IMR-90 (cell line): ENCODE measurements around the gene WASF3. TPM values are rescaled to one million over a fixed set of nuclear protein-coding genes. Genes with fewer than 3 reads are reported as not detected.

Source experiments
- ATAC-seq: fragments of 200-7000 bp; cut with Tn5 transposase; 2 replicates; pipeline ENCODE4 v1.9.1; 2020; ENCODE audit warnings: low read depth, mild to moderate bottlenecking, moderate library complexity
- BruUV-seq: library from RNA; stranded (reverse); fragments of 400-500 nt; replicated peaks from 2 replicates; lab custom pipeline; 2021; lab: Mats Ljungman, UMichigan
- CTCF ChIA-PET: fragments of 300-600 bp; formaldehyde crosslinking; extraction: SDS; loops from one replicate; lab custom pipeline; 2021; ENCODE audit warnings: antibody characterized with exemption; lab: Yijun Ruan, JAX
- POLR2A ChIA-PET: fragments of 300-600 bp; sonication (Branson Sonifier 250); formaldehyde crosslinking; loops from one replicate; lab custom pipeline; 2022; ENCODE audit warnings: antibody characterized with exemption; ENCODE audit not compliant: unreplicated experiment; lab: Charles Lee
- DNase-seq: peaks from one replicate; pipeline ENCODE4 v3.0.0; 2013
- H2AFZ ChIP-seq: replicated peaks from 2 replicates; pipeline ENCODE3; 2013; ENCODE audit warnings: low read length, mild to moderate bottlenecking; ENCODE audit not compliant: poor library complexity
- H2AK5ac ChIP-seq: 2 replicates; pipeline ENCODE4 v1.6.1; 2013; ENCODE audit warnings: low read depth, low read length, inconsistent platforms
- H2AK9ac ChIP-seq: replicated peaks from 2 replicates; pipeline ENCODE3; 2013; ENCODE audit warnings: mild to moderate bottlenecking, low read depth, low read length, moderate library complexity; ENCODE audit not compliant: poor library complexity
- H2BK120ac ChIP-seq: 2 replicates; pipeline ENCODE4 v1.6.1; 2013; ENCODE audit warnings: low read depth, low read length, inconsistent platforms
- H2BK15ac ChIP-seq: 3 replicates; pipeline ENCODE4 v1.6.1; 2013; ENCODE audit warnings: low read depth, low read length, inconsistent platforms
- H2BK20ac ChIP-seq: 2 replicates; pipeline ENCODE4 v1.6.1; 2013; ENCODE audit warnings: low read depth, mild to moderate bottlenecking, inconsistent platforms, low read length, moderate library complexity
- H2BK5ac ChIP-seq: 2 replicates; pipeline ENCODE4 v1.6.1; 2013; ENCODE audit warnings: mild to moderate bottlenecking, low read depth, low read length, inconsistent platforms; ENCODE audit not compliant: poor library complexity, severe bottlenecking
- H3K14ac ChIP-seq: replicated peaks from 2 replicates; pipeline ENCODE4 v1.6.1; 2013; ENCODE audit warnings: low read depth, low read length, inconsistent platforms
- H3K18ac ChIP-seq: 2 replicates; pipeline ENCODE4 v1.6.1; 2013; ENCODE audit warnings: low read depth, low read length, control low read depth
- H3K23ac ChIP-seq: 2 replicates; pipeline ENCODE4 v1.6.1; 2013; ENCODE audit warnings: low read depth, low read length, inconsistent platforms
- H3K27ac ChIP-seq: 2 replicates; pipeline ENCODE4 v1.5.1; 2013; ENCODE audit warnings: mild to moderate bottlenecking, control low read depth, low read length; ENCODE audit not compliant: insufficient read depth
- H3K27me3 ChIP-seq: 2 replicates; pipeline ENCODE4 v1.6.1; 2013; ENCODE audit warnings: low read length; ENCODE audit not compliant: control insufficient read depth, insufficient read depth
- H3K36me3 ChIP-seq: 2 replicates; pipeline ENCODE4 v1.6.1; 2013; ENCODE audit warnings: low read length, mixed read lengths; ENCODE audit not compliant: control insufficient read depth, insufficient read depth
- H3K4ac ChIP-seq: 2 replicates; pipeline ENCODE4 v1.6.1; 2013; ENCODE audit warnings: low read depth, low read length, inconsistent platforms
- H3K4me1 ChIP-seq: 2 replicates; pipeline ENCODE4 v1.6.1; 2013; ENCODE audit warnings: low read length, mixed read lengths; ENCODE audit not compliant: control insufficient read depth, insufficient read depth
- H3K4me2 ChIP-seq: 2 replicates; pipeline ENCODE4 v1.6.1; 2013; ENCODE audit warnings: low read depth, mild to moderate bottlenecking, control low read depth, low read length, moderate library complexity
- H3K4me3 ChIP-seq: 2 replicates; pipeline ENCODE4 v1.5.1; 2013; ENCODE audit warnings: low read depth, mild to moderate bottlenecking, control low read depth, low read length, moderate library complexity; ENCODE audit not compliant: insufficient read depth
- H3K56ac ChIP-seq: 2 replicates; pipeline ENCODE4 v1.6.1; 2013; ENCODE audit warnings: low read length, inconsistent platforms; ENCODE audit not compliant: insufficient read depth; ENCODE audit errors: extremely low read depth
- H3K79me1 ChIP-seq, 2 experiments: 2 replicates each; pipeline ENCODE4 v1.6.1; 2013; ENCODE audit warnings: low read length in 2 of 2, inconsistent platforms in 1 of 2, low read depth in 1 of 2
- H3K9ac ChIP-seq: 2 replicates; pipeline ENCODE4 v1.6.1; 2013; ENCODE audit warnings: low read depth, low read length, control low read depth
- H3K9me1 ChIP-seq: 2 replicates; pipeline ENCODE4 v1.6.1; 2013; ENCODE audit warnings: low read length, inconsistent platforms; ENCODE audit not compliant: insufficient read depth
- H3K9me3 ChIP-seq: 2 replicates; pipeline ENCODE4 v1.6.1; 2013; ENCODE audit warnings: low read length; ENCODE audit not compliant: control insufficient read depth, insufficient read depth
- H4K20me1 ChIP-seq: 2 replicates; pipeline ENCODE4 v1.6.1; 2013; ENCODE audit warnings: low read length, inconsistent platforms; ENCODE audit not compliant: insufficient read depth
- H4K5ac ChIP-seq: 2 replicates; pipeline ENCODE4 v1.6.1; 2013; ENCODE audit warnings: mild to moderate bottlenecking, low read depth, low read length, control low read depth
- H4K8ac ChIP-seq, 2 experiments: 2 replicates each; pipeline ENCODE4 v1.6.1; 2013; ENCODE audit warnings: low read depth in 2 of 2, low read length in 2 of 2, control low read depth in 1 of 2, inconsistent platforms in 1 of 2
- H4K91ac ChIP-seq: 2 replicates; pipeline ENCODE4 v1.6.1; 2013; ENCODE audit warnings: low read depth, low read length, inconsistent platforms; ENCODE audit not compliant: insufficient read depth
- BHLHE40 ChIP-seq: fragments of 150-350 bp; IDR thresholded peaks from 2 replicates; pipeline ENCODE4 v1.6.1; 2016; ENCODE audit warnings: mild to moderate bottlenecking, low read depth, low read length
- CEBPB ChIP-seq: IDR thresholded peaks from 2 replicates; pipeline ENCODE4 v1.6.1; 2012; ENCODE audit warnings: low read depth, low read length, improper control_type of control experiment
- CHD1 ChIP-seq: IDR thresholded peaks from 2 replicates; pipeline ENCODE4 v1.6.1; 2012; ENCODE audit warnings: low read depth, low read length, improper control_type of control experiment
- CTCF ChIP-seq: conservative IDR thresholded peaks from 2 replicates; pipeline ENCODE4 v1.5.1; 2012; ENCODE audit warnings: mild to moderate bottlenecking, low read depth, low read length, improper control_type of control experiment
- ELK1 ChIP-seq: fragments of 150-350 bp; IDR thresholded peaks from 2 replicates; pipeline ENCODE4 v1.6.1; 2016; ENCODE audit warnings: low read depth, mild to moderate bottlenecking, low read length, moderate library complexity, borderline replicate concordance
- FOS ChIP-seq: fragments of 150-350 bp; IDR thresholded peaks from 2 replicates; pipeline ENCODE4 v1.6.1; 2016; ENCODE audit warnings: low read depth, low read length
- MAFK ChIP-seq: IDR thresholded peaks from 2 replicates; pipeline ENCODE4 v1.6.1; 2012; ENCODE audit warnings: low read depth, low read length, improper control_type of control experiment
- MAZ ChIP-seq: IDR thresholded peaks from 2 replicates; pipeline ENCODE4 v1.6.1; 2012; ENCODE audit warnings: low read depth, mild to moderate bottlenecking, low read length, improper control_type of control experiment, moderate library complexity, borderline replicate concordance
- MXI1 ChIP-seq: IDR thresholded peaks from 2 replicates; pipeline ENCODE4 v1.6.1; 2012; ENCODE audit warnings: low read depth, mild to moderate bottlenecking, low read length, moderate library complexity, borderline replicate concordance
- NFE2L2 ChIP-seq: fragments of 150-350 bp; IDR thresholded peaks from 2 replicates; pipeline ENCODE4 v1.6.1; 2016; ENCODE audit warnings: low read depth, mild to moderate bottlenecking, low read length
- POLR2A ChIP-seq: IDR thresholded peaks from 2 replicates; pipeline ENCODE4 v1.6.1; 2012; ENCODE audit warnings: mild to moderate bottlenecking, low read depth, low read length
- RAD21 ChIP-seq: IDR thresholded peaks from 2 replicates; pipeline ENCODE4 v1.6.1; 2012; ENCODE audit warnings: low read length, improper control_type of control experiment
- RCOR1 ChIP-seq: IDR thresholded peaks from 2 replicates; pipeline ENCODE4 v1.6.1; 2012; ENCODE audit warnings: mild to moderate bottlenecking, low read length, improper control_type of control experiment; ENCODE audit not compliant: insufficient replicate concordance
- RFX5 ChIP-seq: IDR thresholded peaks from 2 replicates; pipeline ENCODE4 v1.8.0; 2012; ENCODE audit warnings: low read depth, mild to moderate bottlenecking, low read length, moderate library complexity
- SMC3 ChIP-seq: fragments of 150-350 bp; IDR thresholded peaks from 2 replicates; pipeline ENCODE4 v1.6.1; 2016; ENCODE audit warnings: low read depth, mild to moderate bottlenecking, antibody characterized with exemption, low read length, moderate library complexity
- WGBS, 2 experiments: methylation state at CpG; one replicate each; pipeline versions ENCODE4 v1.1.5 to v1.1.7; 2013; ENCODE audit warnings: missing lambda C conversion rate in 2 of 2; ENCODE audit not compliant: insufficient read length in 1 of 2; ENCODE audit errors: extremely low coverage in 2 of 2; 5-methylcytosine and 5-hydroxymethylcytosine counted together
- dilution Hi-C: fragments of 300-500 bp; cut with HindIII; formaldehyde crosslinking; loops from one replicate; pipeline ENCODE4 v1.14.3; 2018; ENCODE audit warnings: low sequenced_read_pairs; ENCODE audit not compliant: unreplicated experiment
- in situ Hi-C: fragments of 300-500 bp; cut with MboI; formaldehyde crosslinking; loops from 3 replicates; pipeline ENCODE4 v1.14.3; 2019; ENCODE audit warnings: low sequenced_read_pairs, inconsistent platforms, mixed read lengths
- intact Hi-C: fragments of 100-400 bp; cut with micrococcal nuclease; formaldehyde crosslinking; loops from 2 replicates; pipeline ENCODE4 v1.10.0; 2022
- polyA plus RNA-seq, 3 experiments: library from polyadenylated mRNA; depleted of rRNA; stranded (reverse); fragments of >200 nt; gene quantifications; 2 replicates each; pipeline ENCODE4 v1.2.3, GENCODE V29; 2012; ENCODE audit warnings: low replicate concordance in 1 of 3
- total RNA-seq: library from RNA; depleted of rRNA; stranded (reverse); fragments of >200 nt; gene quantifications from 2 replicates; pipeline ENCODE4 v1.2.3, GENCODE V29; 2012
- TF ChIP-seq, protein P1 (sequence below): fragments of 150-350 bp; IDR thresholded peaks from 2 replicates; pipeline ENCODE4 v1.6.1; 2017; ENCODE audit warnings: mild to moderate bottlenecking, antibody characterized with exemption, low read length, low read depth

WASF3 gene
- total and polyA plus RNA-seq, 2 of the 4 experiments (the other 2 are of a cell fraction): 4.3 to 11.4 TPM

DNA sequence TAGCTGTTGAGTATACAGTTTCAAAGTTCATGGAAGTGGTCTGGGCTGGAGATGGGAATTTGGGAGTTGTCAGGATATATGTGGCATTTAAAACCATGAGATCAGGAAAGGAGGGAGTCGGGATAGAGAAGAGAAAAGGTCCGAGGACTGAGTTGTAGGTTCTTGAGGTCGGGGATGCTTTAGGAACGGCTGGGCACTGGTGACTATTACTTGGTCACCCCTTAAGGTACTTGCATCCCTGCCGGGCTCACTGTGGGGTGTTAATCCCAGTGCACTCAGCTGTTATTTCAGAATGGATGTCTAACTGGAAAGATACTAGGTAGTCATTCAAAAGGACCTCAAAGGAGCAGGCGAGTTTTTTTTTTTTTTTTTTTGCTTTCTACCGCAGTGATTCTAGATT is 34.2 kb downstream of the WASF3 start:
- H3K4me3 ChIP-seq: no peak overlapping the region

More for the DNA sequence above, 34.2 kb downstream of the WASF3 start:
- no peak overlapping the region for H4K5ac ChIP-seq
- no peak overlapping the region for H2BK5ac ChIP-seq
- H3K36me3 ChIP-seq: no peaks in the 10 kb centered on the region
- H2BK20ac ChIP-seq: no peak overlapping the region
- H3K18ac ChIP-seq: no peak overlapping the region
- no peak overlapping the region for H3K14ac ChIP-seq
- intact Hi-C loops (no loop called here), in situ Hi-C loops (no loop called here), dilution Hi-C loops (no loop called here)
- no peak overlapping the region for H3K56ac ChIP-seq
- no CpG with 5 or more reads among the region's 7 CpGs for WGBS, 2 experiments
- H3K4me2 ChIP-seq: no peak overlapping the region
- H4K8ac ChIP-seq: no peak overlapping the region
- H4K20me1 ChIP-seq: peaks cover 30% of the 10 kb centered on the region; the same call in 1 of the 2 replicates
- H3K9me3 ChIP-seq: no peaks in the 10 kb centered on the region; the same call in 1 of the 2 replicates
- no peak overlapping the region for H3K27ac ChIP-seq
- ChIA-PET POLR2A (no interaction called here), CTCF (no interaction called here)
- peaks cover 2% of the 10 kb centered on the region; the same call in 1 of the 2 replicates for H3K4me1 ChIP-seq
- no peak overlapping the region for H2AFZ ChIP-seq
- H4K91ac ChIP-seq: no peak overlapping the region
- TF ChIP-seq CEBPB (no peak), RCOR1 (no peak), FOS (no peak), CTCF (no peak), RFX5 (no peak), MXI1 (no peak), RAD21 (no peak), CHD1 (no peak), MAFK (no peak), BHLHE40 (no peak), POLR2A (no peak), ELK1 (no peak), SMC3 (no peak), NFE2L2 (no peak), MAZ (no peak)
- TF ChIP-seq, protein P1, sequence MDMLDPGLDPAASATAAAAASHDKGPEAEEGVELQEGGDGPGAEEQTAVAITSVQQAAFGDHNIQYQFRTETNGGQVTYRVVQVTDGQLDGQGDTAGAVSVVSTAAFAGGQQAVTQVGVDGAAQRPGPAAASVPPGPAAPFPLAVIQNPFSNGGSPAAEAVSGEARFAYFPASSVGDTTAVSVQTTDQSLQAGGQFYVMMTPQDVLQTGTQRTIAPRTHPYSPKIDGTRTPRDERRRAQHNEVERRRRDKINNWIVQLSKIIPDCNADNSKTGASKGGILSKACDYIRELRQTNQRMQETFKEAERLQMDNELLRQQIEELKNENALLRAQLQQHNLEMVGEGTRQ: no peak
- peaks cover 33 to 56% of the 10 kb centered on the region in 2 experiments for H3K79me1 ChIP-seq
- no peak overlapping the region for H3K23ac ChIP-seq
- H2BK15ac ChIP-seq: no peak overlapping the region
- ATAC-seq (no peak), DNase-seq (no peak)
- no TSS peak for BruUV-seq
- H3K9me1 ChIP-seq: peaks cover 6% of the 10 kb centered on the region; the same call in 1 of the 2 replicates
- no peak overlapping the region for H2AK9ac ChIP-seq
- H3K27me3 ChIP-seq: no peaks in the 10 kb centered on the region
- H2BK120ac ChIP-seq: no peak overlapping the region
- no peak overlapping the region for H2AK5ac ChIP-seq
- H3K4ac ChIP-seq: no peak overlapping the region
- no peak overlapping the region for H3K9ac ChIP-seq
